ENCODE results near the gene MRAP.

- TF ChIP-seq POLR2AphosphoS5 (IDR thresholded peaks at IDR 0.05; ENCODE audit: low read depth) = no peak
- no peak for TF ChIP-seq CTCF (IDR thresholded peaks at IDR 0.05; ENCODE audit: insufficient read depth, low read length)
- TF ChIP-seq, protein P1, sequence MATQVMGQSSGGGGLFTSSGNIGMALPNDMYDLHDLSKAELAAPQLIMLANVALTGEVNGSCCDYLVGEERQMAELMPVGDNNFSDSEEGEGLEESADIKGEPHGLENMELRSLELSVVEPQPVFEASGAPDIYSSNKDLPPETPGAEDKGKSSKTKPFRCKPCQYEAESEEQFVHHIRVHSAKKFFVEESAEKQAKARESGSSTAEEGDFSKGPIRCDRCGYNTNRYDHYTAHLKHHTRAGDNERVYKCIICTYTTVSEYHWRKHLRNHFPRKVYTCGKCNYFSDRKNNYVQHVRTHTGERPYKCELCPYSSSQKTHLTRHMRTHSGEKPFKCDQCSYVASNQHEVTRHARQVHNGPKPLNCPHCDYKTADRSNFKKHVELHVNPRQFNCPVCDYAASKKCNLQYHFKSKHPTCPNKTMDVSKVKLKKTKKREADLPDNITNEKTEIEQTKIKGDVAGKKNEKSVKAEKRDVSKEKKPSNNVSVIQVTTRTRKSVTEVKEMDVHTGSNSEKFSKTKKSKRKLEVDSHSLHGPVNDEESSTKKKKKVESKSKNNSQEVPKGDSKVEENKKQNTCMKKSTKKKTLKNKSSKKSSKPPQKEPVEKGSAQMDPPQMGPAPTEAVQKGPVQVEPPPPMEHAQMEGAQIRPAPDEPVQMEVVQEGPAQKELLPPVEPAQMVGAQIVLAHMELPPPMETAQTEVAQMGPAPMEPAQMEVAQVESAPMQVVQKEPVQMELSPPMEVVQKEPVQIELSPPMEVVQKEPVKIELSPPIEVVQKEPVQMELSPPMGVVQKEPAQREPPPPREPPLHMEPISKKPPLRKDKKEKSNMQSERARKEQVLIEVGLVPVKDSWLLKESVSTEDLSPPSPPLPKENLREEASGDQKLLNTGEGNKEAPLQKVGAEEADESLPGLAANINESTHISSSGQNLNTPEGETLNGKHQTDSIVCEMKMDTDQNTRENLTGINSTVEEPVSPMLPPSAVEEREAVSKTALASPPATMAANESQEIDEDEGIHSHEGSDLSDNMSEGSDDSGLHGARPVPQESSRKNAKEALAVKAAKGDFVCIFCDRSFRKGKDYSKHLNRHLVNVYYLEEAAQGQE (IDR thresholded peaks at IDR 0.05; ENCODE audit: insufficient replicate concordance, low read depth) = no peak
Measured at GRCh38 chr21:32279377-32279680, 19.3 kb upstream of the MRAP start.

Data from HL-60 (cell line).